HG02852 (cell line): Measurements from ENCODE around the gene RASGRF1.

Experiments used
- ATAC-seq: cut with Tn5 transposase; IDR thresholded peaks from one replicate; pipeline ENCODE4 v1.9.1; 2021; ENCODE audit warnings: mild to moderate bottlenecking, moderate library complexity; ENCODE audit not compliant: unreplicated experiment

The RASGRF1 gene

DNA sequence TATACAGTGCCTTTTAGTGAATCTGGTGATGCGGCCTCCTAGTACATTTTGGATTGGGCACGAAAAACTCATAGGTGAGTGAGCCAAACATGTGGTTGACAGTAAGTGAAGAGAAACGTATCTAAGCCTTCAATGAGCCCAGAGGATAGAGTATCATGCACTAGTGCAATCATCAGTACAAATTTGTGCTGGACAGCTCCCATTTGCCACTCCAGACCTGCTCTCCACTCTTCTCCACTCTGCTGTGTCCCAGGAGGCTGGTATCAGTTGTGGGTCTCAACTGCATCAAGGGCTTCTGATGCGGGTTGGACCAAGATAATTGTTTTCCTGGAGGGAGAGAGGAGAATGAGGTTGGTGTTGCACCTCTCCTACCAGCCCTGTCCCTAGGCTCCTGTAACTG, 9.1 kb upstream of the RASGRF1 start:
- no peak for ATAC-seq

GRCh38 chr15:79094611-79095021, 4.0 kb upstream of the RASGRF1 start:
- no peak for ATAC-seq

DNA sequence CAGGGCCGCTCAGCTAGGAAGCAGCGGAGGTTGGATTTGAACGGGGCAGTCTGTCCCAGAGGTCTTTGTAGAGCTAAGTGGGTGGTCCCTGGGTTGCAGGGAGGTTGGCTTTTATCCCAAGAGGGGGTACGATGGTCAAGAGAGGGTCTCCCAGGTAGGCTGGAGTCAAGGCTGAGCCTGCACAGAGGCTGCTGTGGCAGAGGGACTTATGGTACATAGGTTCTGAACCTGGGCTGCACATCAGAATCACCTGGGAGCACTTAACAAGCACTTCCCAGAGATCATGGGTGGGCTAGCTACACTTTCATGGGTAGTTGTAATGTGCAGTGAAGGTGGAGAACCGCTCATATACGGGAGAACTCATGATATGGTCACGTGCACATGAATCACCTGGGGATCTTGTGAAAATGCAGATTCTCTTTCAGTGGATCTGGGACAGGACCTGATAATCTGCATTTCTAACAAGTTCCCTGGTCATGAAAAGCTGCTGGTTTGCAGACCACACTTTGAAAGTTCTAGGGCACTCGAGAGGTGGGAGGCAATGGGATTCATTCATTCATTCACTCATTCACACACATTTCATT, 2.9 kb upstream of the RASGRF1 start:
- ATAC-seq = no peak

DNA sequence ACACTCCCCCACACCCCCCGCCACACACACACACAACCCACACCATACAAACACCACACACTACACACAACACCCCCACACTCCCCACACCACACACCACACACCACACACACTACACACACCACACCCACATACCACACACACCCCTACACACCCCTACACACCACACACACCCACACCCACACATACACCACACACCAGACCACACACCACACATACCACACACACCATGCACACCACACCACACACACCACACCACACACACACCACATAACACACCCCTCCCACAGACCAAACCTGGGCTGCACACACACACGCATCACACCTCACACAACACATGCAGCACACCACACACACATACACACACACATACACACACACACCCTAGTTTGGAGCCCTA, 1.8 kb upstream of the RASGRF1 start:
- ATAC-seq = no peak

GRCh38 chr15:79091204-79091867, 756 bp upstream of the RASGRF1 start:
- ATAC-seq = no peak

GRCh38 chr15:79089890-79090486, 592 bp downstream of the RASGRF1 start:
- no peak for ATAC-seq

DNA sequence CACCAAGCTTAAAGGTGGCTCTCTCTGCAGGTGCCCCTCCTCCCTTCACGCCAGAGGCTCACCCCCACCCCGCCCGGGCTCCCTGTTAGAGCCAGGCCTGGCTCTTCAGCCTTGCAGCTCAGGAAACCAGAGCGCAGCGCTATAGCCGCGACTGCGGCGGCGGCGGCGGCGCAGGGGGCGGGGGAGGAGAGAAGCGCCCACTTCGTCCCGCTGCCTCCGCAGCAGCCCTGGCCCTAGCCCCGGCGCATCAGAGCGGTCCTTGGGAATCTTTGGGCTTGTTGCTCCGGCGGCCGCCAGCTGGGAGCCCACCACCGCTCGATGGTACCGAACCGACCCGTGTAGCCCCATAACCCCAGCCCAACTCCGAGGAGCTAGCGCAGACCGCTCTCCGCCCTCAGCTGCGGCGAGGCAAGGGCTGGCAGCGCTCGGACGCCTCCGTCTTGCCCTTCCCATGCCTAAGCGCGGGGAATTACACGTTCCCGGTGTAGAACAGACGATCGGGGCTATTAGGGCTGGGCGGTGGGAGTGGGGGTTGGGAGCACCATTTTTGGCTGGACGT, 1.2 kb downstream of the RASGRF1 start:
- no peak for ATAC-seq

GRCh38 chr15:79088426-79089205, 2.0 kb downstream of the RASGRF1 start:
- no peak for ATAC-seq

GRCh38 chr15:79086814-79087213, 3.8 kb downstream of the RASGRF1 start:
- ATAC-seq = no peak

- no peak for ATAC-seq
Observed at GRCh38 chr15:79084308-79084968, 6.1 kb downstream of the RASGRF1 start.

- ATAC-seq = no peak
Observed at GRCh38 chr15:79083154-79083553, 7.4 kb downstream of the RASGRF1 start.

GRCh38 chr15:79082363-79083070, 8.1 kb downstream of the RASGRF1 start:
- ATAC-seq = no peak

DNA sequence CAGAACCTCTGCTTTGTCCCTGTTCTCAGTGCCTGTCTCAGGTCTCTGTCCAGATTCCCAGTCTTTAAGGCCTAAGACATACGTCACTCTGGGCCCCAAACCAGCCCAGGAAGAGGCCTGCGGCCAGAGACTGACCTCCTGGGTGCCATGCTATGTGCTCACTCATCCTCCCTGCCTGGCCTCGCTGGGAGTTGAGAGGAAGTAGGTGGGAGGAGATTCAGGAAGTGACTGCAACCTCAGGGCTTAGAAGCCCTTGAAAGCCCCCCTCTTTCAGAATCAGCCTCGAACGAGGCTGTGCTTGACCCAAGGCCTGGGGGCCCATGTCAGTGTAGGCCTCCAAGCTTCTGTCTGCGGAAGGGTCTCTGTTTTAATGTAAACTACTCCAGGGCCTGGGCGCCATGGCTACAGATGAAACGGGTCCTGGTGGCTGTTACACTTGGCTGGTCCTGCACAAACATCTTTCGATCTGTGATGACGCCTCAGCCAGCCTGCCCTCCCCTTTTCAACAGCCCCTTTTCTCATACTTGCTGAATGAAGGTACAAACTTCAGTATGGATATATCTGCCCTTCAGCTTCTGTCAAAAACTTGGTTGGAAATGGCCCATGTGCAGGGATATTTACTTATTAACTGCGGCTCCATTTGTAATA, 11.7 kb downstream of the RASGRF1 start:
- no peak for ATAC-seq

GRCh38 chr15:79078003-79078402, 12.6 kb downstream of the RASGRF1 start:
- no peak for ATAC-seq

DNA sequence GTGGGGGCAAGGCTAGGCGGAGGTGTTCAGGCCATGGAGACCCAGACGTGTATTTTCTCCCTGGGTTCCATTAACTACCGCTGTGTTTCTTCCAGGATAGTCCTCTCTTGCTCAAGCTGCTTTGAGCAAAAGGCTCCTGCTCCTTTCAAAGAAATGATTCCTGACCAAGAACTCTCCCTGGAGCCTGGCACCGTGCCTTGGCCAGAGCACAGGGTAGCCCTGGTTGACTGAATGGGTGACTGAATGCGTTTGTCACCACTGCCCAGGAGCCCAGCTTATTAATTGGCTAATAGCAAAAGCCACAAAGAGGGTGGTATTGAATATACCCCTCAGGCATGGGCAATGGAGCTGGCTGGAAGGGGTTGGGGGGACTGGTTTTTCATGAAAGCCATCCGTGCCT, 13.9 kb downstream of the RASGRF1 start:
- no peak for ATAC-seq

GRCh38 chr15:79075256-79075655, 15.3 kb downstream of the RASGRF1 start:
- no peak for ATAC-seq

DNA sequence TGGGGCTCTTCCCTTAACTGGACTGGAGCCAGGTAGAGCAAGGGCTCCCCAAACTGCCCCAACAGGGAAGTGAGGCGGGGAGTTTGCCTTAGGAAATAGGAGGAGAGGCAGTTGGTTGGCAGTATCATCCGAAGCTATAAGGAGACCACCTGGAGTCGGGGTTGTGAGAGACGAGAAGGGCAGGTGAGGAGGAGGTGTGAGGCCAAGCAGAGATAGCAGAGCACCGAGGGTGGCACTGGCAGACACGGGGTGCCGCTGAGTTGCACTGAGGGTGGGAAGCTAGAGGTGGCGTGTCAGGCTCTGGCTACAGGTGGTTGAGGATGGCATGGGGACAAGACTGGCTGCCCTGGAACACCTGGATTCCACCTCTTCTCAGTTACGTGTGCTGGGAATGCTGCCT, 17.2 kb downstream of the RASGRF1 start:
- ATAC-seq = no peak

DNA sequence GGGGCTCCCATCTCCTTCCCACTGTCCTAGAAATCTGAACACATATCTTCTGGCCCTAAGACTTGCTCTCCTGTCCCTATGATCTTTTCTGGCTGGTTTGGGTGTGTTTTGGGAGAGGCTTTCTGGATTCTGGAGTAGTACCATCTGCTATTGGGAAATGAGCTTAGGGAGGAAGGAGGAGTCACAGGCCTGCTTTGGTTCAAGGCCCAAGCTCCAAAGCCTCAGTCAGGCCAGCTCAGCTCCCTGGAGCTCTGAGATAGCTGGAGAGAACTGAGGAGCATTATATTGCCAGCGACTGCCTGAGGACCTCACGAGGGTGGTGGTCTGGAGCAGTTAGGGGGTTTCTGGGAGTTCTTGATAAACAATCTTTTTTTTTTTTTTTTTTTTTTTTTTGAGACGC, 18.7 kb downstream of the RASGRF1 start:
- ATAC-seq = no peak

DNA sequence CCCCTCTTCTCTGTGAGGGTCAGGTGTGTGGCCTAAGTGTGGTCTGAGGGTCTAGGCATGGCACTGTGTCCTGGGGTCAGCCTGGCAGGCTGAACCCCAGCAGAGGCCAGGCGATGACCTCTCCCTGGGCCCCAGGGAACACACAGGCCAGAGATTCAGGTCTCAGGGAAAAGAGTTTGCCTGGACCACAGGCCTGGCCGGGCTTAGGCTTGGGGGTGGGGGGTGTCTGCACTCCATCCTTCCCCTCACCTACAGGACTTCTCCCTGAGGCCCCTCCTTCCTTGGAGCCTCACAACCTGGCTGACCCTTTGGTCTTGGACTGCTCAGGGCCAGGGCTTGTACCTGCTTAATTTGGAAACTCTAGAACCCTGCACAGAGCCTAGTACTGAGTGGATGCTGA, 21.8 kb downstream of the RASGRF1 start:
- ATAC-seq = no peak

- ATAC-seq = no peak
Observed at GRCh38 chr15:79067969-79068368, 22.6 kb downstream of the RASGRF1 start.
